ENCODE results near the gene DDX52. TPM values are rescaled to one million over a fixed set of nuclear protein-coding genes. Genes with fewer than 3 reads are reported as not detected.

The DDX52 gene
- total and polyA plus RNA-seq, 2 experiments from 2014 or later, result 23.5 to 26.7 TPM

DNA sequence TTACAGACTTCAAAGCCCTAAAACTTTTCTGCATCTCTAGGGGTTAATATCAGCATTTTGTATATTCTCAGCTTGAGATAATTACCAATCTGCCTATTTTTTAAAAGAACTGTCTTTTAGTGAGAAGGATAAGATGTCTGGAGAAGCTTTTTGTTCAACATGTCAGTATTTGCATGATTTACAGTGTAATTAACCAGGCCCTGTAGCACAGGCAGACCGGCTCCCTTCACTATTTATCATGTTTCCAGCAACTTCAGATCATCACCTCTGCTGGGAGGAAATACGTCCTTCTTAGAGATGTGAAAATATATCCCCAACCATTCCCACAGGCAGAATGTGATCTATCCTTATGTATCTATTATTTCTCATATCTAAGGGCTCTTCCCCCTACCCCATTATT is 8.6 kb upstream of the DDX52 start:
- 51 to 60% methylated on average over 2 of the region's 2 CpGs for WGBS, 2 experiments (ENCODE audit: low coverage in 1 of 2, low lambda C conversion rate in 2 of 2, missing lambda C conversion rate in 2 of 2)
- H3F3A ChIP-seq (ENCODE audit: insufficient read depth), result peaks cover 14% of the 10 kb centered on the region
- in situ Hi-C loops (cut with MboI), result loop anchor here (10.0 kb wide), 1 partner anchor 113 kb away; no protein-coding TSS in a partner anchor

DNA sequence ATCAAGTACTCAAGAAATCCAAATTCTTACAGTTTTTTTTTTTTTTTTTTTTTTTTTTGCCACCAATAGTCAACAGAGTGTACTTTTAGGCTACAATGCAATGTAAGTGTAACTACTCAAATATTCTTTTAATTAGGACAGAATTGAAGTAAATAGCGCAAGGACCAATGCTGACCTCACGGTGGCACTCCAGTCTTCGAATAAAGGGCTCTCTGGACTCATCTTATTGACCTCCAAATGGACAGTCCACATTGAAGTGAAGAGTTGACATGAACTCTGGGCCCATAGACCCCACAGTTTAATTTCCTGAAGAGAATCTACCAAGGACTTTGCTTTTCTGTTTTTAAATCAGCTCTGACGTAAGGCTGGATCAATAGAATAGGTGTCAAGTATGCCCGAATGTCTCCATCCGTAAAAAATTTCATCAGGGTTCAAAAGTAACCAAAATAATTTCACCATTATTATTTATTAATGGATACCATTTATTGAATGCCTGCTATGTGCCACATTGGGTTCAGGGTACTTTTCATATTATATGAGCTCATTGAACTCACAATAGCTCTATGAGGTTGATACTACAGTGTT is 7.3 kb upstream of the DDX52 start:
- Histone ChIP-seq H3K4me3 (no peak overlapping the region), H3K27ac (no peak overlapping the region), H3K9me2 (ENCODE audit: insufficient read depth) (no peaks in the 10 kb centered on the region), H3K79me2 (ENCODE audit: insufficient read depth) (no peaks in the 10 kb centered on the region), H3K4me1 (ENCODE audit: insufficient read depth) (peaks cover 17% of the 10 kb centered on the region), H2AFZ (no peak overlapping the region), H3K36me3 (ENCODE audit: low read depth) (no peaks in the 10 kb centered on the region), H3K4me2 (ENCODE audit: unreplicated experiment) (no peak overlapping the region), H3K9me3 (ENCODE audit: low read depth) (no peaks in the 10 kb centered on the region), H3K9ac (no peak overlapping the region), H3K27me3 (replicated peaks; ENCODE audit: insufficient read depth) (no peaks in the 10 kb centered on the region), H3F3A (ENCODE audit: insufficient read depth) (peaks cover 14% of the 10 kb centered on the region), H4K20me1 (ENCODE audit: insufficient read depth) (no peaks in the 10 kb centered on the region)
- in situ Hi-C loops (cut with MboI), result loop anchor here (10.0 kb wide), 1 partner anchor 114 kb away; no protein-coding TSS in a partner anchor
- 63 to 65% methylated on average over 6 of the region's 6 CpGs for WGBS, 2 experiments (ENCODE audit: low coverage in 1 of 2, low lambda C conversion rate in 2 of 2, missing lambda C conversion rate in 2 of 2)
- DNase-seq, result peak; percentile 75
- TF ChIP-seq EZH2phosphoT487 (IDR thresholded peaks at IDR 0.05; ENCODE audit: insufficient read depth, low read depth) (no peak), EZH2 (IDR thresholded peaks at IDR 0.05; ENCODE audit: insufficient read depth, poor library complexity, severe bottlenecking) (no peak)

More for the DNA sequence above, 8.6 kb upstream of the DDX52 start:
- no peaks in the 10 kb centered on the region for H3K79me2 ChIP-seq (ENCODE audit: insufficient read depth)
- H3K9ac ChIP-seq, result no peak overlapping the region
- peaks cover 17% of the 10 kb centered on the region for H3K4me1 ChIP-seq (ENCODE audit: insufficient read depth)
- H3K27ac ChIP-seq, result no peak overlapping the region
- no peak for TF ChIP-seq EZH2phosphoT487 (IDR thresholded peaks at IDR 0.05; ENCODE audit: insufficient read depth, low read depth)
- no peak overlapping the region for H3K4me2 ChIP-seq (ENCODE audit: unreplicated experiment)
- no peak overlapping the region for H3K4me3 ChIP-seq
- H2AFZ ChIP-seq, result no peak overlapping the region
- no peaks in the 10 kb centered on the region for H4K20me1 ChIP-seq (ENCODE audit: insufficient read depth)
- H3K9me2 ChIP-seq (ENCODE audit: insufficient read depth), result no peaks in the 10 kb centered on the region
- no peaks in the 10 kb centered on the region for H3K36me3 ChIP-seq (ENCODE audit: low read depth)
- H3K27me3 ChIP-seq (replicated peaks; ENCODE audit: insufficient read depth), result no peaks in the 10 kb centered on the region
- no peaks in the 10 kb centered on the region for H3K9me3 ChIP-seq (ENCODE audit: low read depth)
- no peak for DNase-seq

DNA sequence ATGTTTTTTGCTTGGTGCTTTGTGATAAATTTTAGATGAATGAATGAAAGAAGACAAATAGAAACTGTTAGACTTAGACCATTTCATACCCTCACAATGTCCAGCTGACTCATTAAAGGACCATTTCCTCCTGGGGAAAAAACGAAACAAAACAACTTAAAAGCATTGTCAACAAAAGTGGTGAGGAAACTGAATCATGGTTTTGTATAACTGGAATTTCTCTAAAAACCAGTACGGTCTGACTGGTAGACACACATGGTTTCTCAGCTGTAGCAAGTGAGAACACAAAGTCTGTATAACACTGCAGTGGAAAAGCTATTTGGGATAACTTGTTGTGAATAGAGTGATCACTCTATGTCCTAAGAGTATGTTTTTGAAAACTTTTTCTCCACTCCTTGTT is 5.3 kb upstream of the DDX52 start:
- Histone ChIP-seq H3K9me2 (ENCODE audit: insufficient read depth) (no peaks in the 10 kb centered on the region), H3K36me3 (ENCODE audit: low read depth) (no peaks in the 10 kb centered on the region), H4K20me1 (ENCODE audit: insufficient read depth) (no peaks in the 10 kb centered on the region), H3K4me1 (ENCODE audit: insufficient read depth) (peaks cover 25% of the 10 kb centered on the region), H3K9ac (peak overlapping the region; percentile 34; the same call in 1 of the 2 replicates), H3K9me3 (ENCODE audit: low read depth) (no peaks in the 10 kb centered on the region), H2AFZ (peak overlapping the region; percentile 87), H3K79me2 (ENCODE audit: insufficient read depth) (no peaks in the 10 kb centered on the region), H3K27ac (peak overlapping the region; percentile 25), H3K4me2 (ENCODE audit: unreplicated experiment) (peak overlapping the region; percentile 69), H3K4me3 (peak overlapping the region; percentile 38), H3K27me3 (replicated peaks; ENCODE audit: insufficient read depth) (no peaks in the 10 kb centered on the region), H3F3A (ENCODE audit: insufficient read depth) (peaks cover 14% of the 10 kb centered on the region)
- DNase-seq, result peak; percentile 81
- TF ChIP-seq EZH2phosphoT487 (IDR thresholded peaks at IDR 0.05; ENCODE audit: insufficient read depth, low read depth) (no peak), EZH2 (IDR thresholded peaks at IDR 0.05; ENCODE audit: insufficient read depth, poor library complexity, severe bottlenecking) (no peak)
- WGBS, 2 experiments (ENCODE audit: low coverage in 1 of 2, low lambda C conversion rate in 2 of 2, missing lambda C conversion rate in 2 of 2), result 0% methylated on average over 2 of the region's 2 CpGs
- in situ Hi-C loops (cut with MboI), result no loop called here

DNA sequence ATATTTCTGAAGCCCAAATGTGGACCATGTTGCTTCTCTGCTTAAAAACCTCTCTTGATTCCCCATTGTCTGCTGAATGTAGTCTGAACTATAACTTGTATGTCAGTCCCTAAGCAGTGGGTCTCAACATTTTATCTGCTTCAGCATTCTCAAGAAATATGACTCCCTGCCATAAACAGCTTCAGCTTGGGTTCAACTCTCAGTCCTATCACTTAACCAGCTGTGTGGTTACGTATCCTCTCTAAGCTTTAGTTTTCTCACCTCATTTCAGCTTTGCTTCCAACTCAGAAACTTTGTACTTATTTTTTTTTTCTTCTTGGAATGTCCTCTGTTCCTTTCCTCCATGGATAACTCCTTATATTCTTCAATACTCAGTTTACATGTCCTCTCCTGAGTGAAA is 4.6 kb upstream of the DDX52 start:
- no peak for DNase-seq
- in situ Hi-C loops (cut with MboI), result no loop called here
- H3K4me2 ChIP-seq (ENCODE audit: unreplicated experiment), result peak overlapping the region; percentile 69

More for the DNA sequence above, 4.6 kb upstream of the DDX52 start:
- H4K20me1 ChIP-seq (ENCODE audit: insufficient read depth), result no peaks in the 10 kb centered on the region
- no peaks in the 10 kb centered on the region for H3K36me3 ChIP-seq (ENCODE audit: low read depth)
- 88% methylated on average over 1 of the region's 1 CpG for WGBS, 2 experiments (ENCODE audit: low coverage in 1 of 2, low lambda C conversion rate in 2 of 2, missing lambda C conversion rate in 2 of 2)
- H3F3A ChIP-seq (ENCODE audit: insufficient read depth), result peaks cover 17% of the 10 kb centered on the region
- H3K27me3 ChIP-seq (replicated peaks; ENCODE audit: insufficient read depth), result no peaks in the 10 kb centered on the region
- H3K9me3 ChIP-seq (ENCODE audit: low read depth), result no peaks in the 10 kb centered on the region
- peak overlapping the region; percentile 87 for H2AFZ ChIP-seq
- H3K4me1 ChIP-seq (ENCODE audit: insufficient read depth), result peaks cover 25% of the 10 kb centered on the region
- no peak overlapping the region for H3K9ac ChIP-seq
- no peak overlapping the region for H3K27ac ChIP-seq
- H3K9me2 ChIP-seq (ENCODE audit: insufficient read depth), result no peaks in the 10 kb centered on the region
- H3K79me2 ChIP-seq (ENCODE audit: insufficient read depth), result peaks cover 3% of the 10 kb centered on the region
- no peak overlapping the region for H3K4me3 ChIP-seq
- TF ChIP-seq EZH2phosphoT487 (IDR thresholded peaks at IDR 0.05; ENCODE audit: insufficient read depth, low read depth) (no peak), EZH2 (IDR thresholded peaks at IDR 0.05; ENCODE audit: insufficient read depth, poor library complexity, severe bottlenecking) (no peak)

Measured in GM23248 (cell line).